Stimulated activated CD4-positive, alpha-beta T cell treated with anti-CD3 and anti-CD28 coated beads, Interleukin-1b, Interleukin-23, amount 100 ng/mL, for 4 hours (primary cell): ENCODE measurements around the gene ZNF644.
A peak's percentile ranks its signal among the peaks of the same experiment; 100 is the strongest.
"Not testable (repeated sequence)": the region's sequence is repeated elsewhere in the genome, so short reads cannot be mapped to it uniquely, and the experiment has no call there.

Experiments
- DNase-seq, 2 donors: peaks; one replicate each; pipeline ENCODE4 v3.0.0-alpha.2; 2020; ENCODE audit warnings: low read depth in 2 of 2

Gene ZNF644

GRCh38 chr1:91021686-91022517, at the start of gene ZNF644:
Gene ZNF644 (minus strand): TSS chr1:91022035. CDS start chr1:90982353, 39,682 bp downstream.
- DNase-seq = peak; percentile 75 to 82

GRCh38 chr1:91070298-91070697, 48.5 kb upstream of the ZNF644 start:
- DNase-seq = no peak

GRCh38 chr1:91066538-91066937, 44.7 kb upstream of the ZNF644 start:
- DNase-seq = no peak

- DNase-seq = no peak
Observed at GRCh38 chr1:91065337-91065736, 43.5 kb upstream of the ZNF644 start.

DNA sequence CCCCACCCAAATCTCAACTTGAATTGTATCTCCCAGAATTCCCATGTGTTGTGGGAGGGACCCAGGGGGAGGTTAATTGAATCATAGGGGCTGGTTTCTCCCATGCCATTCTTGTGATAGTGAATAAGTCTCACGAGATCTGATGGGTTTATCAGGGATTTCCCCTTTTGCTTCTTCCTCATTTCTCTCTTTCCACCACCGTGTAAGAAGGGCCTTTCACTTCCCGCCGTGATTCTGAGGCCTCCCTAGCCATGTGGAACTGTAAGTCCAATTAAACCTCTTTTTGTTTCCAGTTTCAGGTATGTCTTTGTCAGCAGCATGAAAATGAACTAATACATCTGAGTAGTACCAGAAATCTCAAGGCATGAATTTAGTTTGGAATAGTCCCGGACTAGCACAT, 41.6 kb upstream of the ZNF644 start:
- DNase-seq = not testable (repeated sequence)

GRCh38 chr1:91059157-91059556, 37.3 kb upstream of the ZNF644 start:
- DNase-seq = no peak

DNA sequence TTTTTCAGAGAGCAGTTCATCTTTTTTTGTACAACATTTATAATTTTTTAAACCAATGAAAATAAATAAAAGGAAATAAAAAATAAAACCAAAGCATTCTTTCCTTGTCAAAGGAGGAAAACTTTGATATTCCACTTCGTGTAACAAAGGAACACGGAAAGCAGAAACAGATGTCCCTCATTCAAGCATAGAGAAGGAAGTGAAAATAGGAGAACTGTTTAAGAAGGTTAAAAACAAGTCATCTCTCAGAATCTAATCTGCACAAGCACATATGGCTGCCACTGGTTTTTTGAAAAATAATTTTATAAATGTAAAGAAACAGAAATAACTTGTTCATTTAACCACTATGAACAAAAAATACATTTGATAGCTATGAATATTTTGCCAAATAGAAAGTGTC, 35.9 kb upstream of the ZNF644 start:
- DNase-seq = no peak

- no peak for DNase-seq
Observed at GRCh38 chr1:91054780-91055481, 33.1 kb upstream of the ZNF644 start.

GRCh38 chr1:91053630-91054029, 31.8 kb upstream of the ZNF644 start:
- no peak for DNase-seq

GRCh38 chr1:91049551-91049950, 27.7 kb upstream of the ZNF644 start:
- not testable (repeated sequence) for DNase-seq

DNA sequence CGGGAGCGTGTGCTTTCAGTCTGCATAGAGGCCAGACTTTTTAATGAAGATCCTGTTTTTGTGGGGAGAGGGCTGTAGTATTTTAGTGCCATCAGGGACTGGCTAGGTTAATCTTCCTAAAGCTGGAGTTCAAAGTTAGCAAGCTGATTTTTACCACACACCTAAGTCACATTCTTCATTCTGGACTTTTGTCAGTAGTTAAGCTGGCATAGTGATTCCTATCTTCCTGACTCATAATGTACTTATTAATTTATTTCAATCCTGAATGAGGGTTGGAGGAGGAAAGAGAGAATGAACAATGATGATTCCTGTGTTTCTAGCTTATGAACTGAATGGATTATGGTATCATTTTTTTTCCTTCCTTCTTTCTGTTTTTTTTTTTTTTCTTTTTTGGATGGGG, 24.9 kb upstream of the ZNF644 start:
- no peak for DNase-seq

- DNase-seq = no peak
Observed at GRCh38 chr1:91045284-91045683, 23.4 kb upstream of the ZNF644 start.

GRCh38 chr1:91044776-91045175, 22.9 kb upstream of the ZNF644 start:
- not testable (repeated sequence) for DNase-seq

GRCh38 chr1:91042372-91042771, 20.5 kb upstream of the ZNF644 start:
- not testable (repeated sequence) for DNase-seq

- no peak for DNase-seq
Observed at GRCh38 chr1:91038582-91038981, 16.7 kb upstream of the ZNF644 start.

DNA sequence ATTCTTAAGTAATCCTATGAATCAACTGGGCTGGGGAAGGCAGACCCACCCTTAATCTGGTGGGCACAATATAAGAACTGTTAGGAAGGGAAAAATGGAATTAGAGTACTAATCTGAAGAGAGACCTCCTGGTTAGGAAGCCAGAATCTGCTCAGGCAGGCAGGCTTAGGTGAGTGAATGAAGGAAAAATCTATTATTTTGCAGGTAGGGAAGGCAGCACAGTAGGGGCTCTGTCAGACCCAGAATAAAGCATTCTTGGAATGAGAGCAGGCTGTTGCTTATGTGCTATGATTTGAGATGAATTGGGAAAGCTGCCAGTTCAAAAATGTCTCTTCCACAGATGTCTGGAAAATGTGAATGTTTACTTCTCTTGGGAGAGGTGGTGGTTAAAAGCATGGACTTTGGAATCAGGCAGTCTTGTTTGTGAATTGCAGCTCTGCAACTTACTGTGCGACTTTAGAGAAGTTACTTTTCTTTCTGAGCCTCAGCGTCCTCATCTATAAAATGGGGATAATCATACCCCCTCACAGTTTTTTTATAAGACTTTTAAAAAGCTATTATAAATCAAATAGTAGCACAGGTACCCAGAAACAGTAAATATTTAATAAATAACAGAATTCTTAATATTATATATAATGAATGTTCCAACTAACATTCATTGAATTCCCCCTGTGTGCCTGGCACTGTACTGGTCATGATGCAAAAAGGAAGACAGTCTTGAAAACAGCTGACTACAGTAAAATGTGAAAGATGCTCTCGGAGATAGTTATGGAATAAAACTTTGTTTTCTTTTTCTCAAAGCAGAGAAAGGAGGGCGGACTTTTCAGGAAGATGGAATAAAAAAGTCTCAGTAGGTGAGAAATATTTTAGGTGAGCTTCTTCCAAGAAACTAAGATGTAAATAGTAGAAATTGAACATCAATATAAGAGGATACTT, 15.3 kb upstream of the ZNF644 start:
- DNase-seq = no peak

- no peak for DNase-seq
Observed at GRCh38 chr1:91032349-91032748, 10.5 kb upstream of the ZNF644 start.

DNA sequence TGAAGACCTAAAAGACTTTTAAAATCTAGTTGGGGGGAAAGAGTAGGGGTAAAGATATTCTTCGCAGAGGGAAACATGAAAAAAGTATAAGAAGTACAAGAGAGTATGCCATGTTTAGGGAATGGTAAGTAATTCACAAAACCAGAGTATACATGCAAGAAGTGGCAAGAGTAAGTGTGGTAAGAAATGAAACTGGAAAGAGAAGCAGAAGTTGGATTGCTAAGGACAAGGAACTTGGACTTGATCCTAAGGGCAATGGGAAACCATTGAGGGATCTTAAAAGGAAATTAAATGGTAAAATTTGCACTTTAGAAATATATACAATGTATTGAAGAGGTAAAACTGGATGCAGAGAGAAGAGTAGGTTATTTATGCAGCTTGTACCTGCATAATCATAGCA, 9.2 kb upstream of the ZNF644 start:
- no peak for DNase-seq

DNA sequence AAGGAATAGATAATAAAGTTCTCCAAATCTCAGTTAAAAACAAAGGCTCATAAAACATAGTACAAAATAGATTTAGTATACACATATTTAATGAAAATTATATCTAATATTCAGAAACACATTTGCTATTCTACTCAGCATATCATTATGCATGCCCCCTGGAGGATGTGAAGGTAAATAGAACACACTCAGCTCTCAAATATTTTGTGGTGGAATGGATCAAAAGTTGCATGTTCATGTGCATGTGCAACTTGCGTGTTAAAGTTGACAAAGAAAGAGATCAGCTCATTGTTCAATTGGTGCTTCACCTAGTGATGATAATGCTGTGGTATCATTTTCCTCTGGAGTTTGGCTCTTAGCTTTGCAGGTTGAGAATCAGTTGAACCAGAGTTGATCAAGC, 4.9 kb upstream of the ZNF644 start:
- DNase-seq = no peak

- no peak for DNase-seq
Observed at GRCh38 chr1:91026320-91026719, 4.5 kb upstream of the ZNF644 start.

DNA sequence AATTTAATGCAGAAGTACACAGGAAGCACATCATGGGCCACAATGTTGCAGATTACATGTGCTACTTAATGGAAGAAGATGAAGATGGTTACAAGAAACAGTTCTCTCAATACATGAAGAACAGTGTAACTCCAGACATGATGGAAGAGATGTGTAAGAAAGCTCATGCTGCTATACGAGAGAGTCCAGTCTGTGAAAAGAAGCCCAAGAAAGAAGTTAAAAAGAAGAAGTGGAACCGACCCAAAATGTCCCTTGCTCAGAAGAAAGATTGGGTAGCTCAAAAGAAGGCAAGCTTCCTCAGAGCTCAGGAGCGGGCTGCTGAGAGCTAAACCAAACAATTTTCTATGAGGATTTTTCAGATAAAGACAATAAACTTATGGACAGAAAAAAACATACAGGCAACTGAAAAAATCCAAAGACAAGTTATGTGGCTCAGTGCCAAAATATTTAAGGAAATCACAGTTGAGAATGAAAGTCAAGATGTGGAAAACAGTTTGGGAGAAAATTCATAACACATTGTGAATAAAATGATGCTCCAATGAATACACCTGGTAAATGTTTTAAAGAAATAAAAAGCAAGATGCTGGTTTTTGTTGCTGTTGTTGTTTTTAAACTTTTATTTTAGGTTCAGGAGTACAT, 2.8 kb upstream of the ZNF644 start:
- no peak for DNase-seq

DNA sequence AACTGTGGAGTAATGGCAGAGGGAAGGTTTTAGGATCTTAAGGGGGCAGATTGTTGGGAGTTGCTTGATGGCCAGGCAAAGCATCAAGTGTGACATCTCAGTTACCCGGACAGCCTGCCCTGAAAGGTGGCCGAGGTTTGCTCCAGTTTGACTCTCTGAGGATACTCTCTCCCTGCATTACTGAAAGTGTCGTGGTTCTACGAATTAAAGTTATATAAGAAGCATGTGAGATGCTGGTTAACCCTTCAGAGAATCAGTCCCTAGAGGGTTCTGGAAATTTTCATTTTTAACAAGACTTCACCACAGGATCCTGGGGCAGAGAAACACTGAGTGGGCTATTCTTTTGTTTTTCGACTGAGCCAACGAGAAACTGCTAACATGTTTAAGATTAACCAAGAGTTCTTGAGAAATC, 689 bp upstream of the ZNF644 start:
- DNase-seq = peak in 1 of 2 donors; percentile 7
